Hematopoietic multipotent progenitor cell treated with erythropoietin and hydrocortisone succinate and interleukin-3 and kit ligand, for 15 days (in vitro differentiated cells): ENCODE measurements around the gene MAGEA9B.
"Not testable (repeated sequence)": the region's sequence is repeated elsewhere in the genome, so short reads cannot be mapped to it uniquely, and the experiment has no call there.

ENCODE experiments used
- DNase-seq: peaks from one replicate; pipeline ENCODE4 v3.0.0-alpha.2; 2015; ENCODE audit warnings: low spot score

The MAGEA9B gene, protein sequence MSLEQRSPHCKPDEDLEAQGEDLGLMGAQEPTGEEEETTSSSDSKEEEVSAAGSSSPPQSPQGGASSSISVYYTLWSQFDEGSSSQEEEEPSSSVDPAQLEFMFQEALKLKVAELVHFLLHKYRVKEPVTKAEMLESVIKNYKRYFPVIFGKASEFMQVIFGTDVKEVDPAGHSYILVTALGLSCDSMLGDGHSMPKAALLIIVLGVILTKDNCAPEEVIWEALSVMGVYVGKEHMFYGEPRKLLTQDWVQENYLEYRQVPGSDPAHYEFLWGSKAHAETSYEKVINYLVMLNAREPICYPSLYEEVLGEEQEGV

GRCh38 chrX:149587359-149587758 is at the start of gene MAGEA9B:
MAGEA9B (minus strand) TSS chrX:149587459; CDS start chrX:149583179, 4,280 bp downstream.
- not testable (repeated sequence) for DNase-seq

GRCh38 chrX:149633511-149633910 is 46.3 kb upstream of the MAGEA9B start:
- no peak for DNase-seq

DNA sequence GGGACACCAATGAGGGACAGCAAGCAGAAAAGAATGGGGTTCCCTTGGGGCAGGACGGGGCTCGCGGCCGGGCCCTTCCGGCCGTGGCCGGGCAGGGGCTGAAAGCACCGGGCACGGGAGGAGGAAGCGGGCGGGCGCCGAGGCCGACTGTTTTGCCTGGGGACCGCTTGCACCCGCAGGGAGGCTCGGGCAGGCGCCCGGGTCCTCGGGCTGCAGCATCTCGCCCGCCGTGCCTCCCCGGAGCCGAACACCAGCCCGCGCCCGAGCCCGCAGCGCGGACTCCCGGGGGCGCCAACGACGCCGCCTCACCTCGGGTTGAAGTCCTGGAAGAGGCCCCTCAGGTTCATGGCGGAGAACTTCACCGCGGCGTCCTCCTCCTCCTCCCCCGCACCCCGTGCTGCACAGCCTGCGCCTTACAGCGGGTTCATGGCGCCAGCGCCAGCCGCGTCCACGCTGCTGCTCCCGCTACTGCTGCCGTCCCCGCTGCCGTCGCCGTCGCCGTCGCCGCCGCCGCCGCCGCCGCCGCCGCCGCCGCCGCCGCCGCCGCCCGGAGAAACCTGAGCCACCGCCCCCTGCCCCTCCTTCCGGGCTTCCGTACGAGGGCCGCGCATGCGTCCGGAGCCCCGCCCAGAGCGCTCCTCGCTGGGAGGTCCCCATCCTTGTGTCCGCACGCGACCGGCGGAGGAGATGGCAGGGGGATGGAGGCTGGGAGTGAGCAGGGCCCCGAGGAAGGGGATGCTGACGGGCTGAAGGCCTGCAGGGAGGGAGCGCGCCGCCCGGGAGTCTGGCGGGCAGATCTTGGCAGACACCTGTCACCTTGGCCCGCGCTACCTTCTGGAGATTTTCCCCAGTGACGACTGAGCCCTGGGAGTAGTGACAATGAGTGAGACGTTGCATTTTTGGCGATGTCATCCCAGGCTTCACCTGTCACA is 44.2 kb upstream of the MAGEA9B start, which contains the start of gene TMEM185A:
TSS of gene TMEM185A (minus strand) at position 559 of the 932 bp plus-strand sequence. CDS start at position 347, 212 bp downstream.
- DNase-seq = peak; percentile 36

DNA sequence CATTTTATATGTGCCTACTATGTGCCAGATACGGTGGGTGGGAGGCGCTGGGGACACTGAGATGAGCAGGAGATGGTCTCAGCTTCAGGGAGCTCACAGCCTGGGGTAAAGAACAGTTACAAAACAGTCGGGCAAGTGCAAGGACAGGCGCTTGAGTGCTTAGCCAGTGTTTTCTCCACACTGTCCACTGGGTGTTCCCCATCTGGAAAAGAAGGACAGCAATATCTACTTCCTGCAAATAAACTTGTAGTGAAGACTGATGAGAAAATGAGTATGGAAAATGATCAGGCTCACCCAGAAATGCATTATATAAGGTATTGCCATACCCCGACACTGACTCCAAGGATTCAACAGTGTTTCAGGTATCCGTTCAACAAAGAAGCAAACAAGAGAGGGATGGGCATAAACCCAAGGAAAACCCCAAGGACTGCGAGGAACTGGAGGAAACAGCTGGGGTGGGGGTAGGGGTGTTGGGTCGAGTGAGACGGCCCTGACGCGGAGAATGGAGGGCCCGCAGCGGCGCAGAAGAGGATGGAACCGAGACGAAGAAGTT is 43.5 kb upstream of the MAGEA9B start:
- DNase-seq = no peak

DNA sequence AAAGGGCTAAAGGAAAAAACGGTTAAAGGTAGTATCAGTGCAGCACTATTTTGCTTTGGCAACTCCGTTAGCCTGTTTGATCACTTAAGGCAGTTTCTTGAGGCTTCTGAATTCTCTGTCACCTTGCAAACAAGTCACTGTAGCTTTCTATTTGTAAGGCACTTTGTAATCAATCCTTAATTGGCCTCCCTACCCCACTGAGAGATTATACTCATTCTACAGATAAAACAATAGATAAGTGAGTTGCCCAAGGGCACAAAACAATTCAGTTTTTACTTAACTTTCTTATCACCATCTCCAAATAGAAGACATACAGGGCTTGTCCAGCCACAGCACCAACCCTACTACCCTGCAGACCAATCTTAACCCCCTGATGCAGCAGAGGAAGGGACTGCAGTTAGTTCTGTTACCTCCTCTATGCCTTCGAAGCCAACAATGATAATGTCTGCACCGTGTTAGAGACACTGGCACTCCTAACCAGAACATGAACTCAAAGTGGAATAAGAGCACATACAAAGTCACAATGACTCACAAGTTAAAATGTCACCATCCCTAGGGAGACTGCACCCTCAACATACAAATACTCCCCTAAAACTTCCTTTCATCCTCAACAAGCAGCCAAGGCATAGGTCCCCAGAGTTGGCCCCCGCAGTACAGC is 42.6 kb upstream of the MAGEA9B start:
- DNase-seq = no peak

- DNase-seq = no peak
Measured at GRCh38 chrX:149628768-149629167, 41.5 kb upstream of the MAGEA9B start.

DNA sequence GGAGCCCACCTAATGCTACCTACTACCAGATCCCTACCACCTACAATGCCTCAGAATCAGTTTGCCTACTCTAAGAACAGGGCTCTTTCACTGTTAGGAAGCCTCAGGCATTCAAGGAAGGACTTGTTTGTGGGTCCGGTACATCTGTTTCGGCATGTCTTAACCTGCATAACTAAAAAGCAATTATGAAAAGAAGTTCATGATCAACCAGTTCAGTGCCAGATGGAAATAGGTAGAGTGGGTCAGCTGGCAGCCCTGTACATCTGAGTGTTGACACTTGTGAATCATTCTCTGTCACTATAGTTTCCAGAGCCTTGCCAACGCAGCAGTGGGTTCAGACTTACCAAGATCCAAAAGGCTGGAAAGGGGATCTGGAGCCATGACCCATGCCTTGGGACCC is 41.0 kb upstream of the MAGEA9B start:
- no peak for DNase-seq

GRCh38 chrX:149626829-149627228 is 39.6 kb upstream of the MAGEA9B start:
- not testable (repeated sequence) for DNase-seq

DNA sequence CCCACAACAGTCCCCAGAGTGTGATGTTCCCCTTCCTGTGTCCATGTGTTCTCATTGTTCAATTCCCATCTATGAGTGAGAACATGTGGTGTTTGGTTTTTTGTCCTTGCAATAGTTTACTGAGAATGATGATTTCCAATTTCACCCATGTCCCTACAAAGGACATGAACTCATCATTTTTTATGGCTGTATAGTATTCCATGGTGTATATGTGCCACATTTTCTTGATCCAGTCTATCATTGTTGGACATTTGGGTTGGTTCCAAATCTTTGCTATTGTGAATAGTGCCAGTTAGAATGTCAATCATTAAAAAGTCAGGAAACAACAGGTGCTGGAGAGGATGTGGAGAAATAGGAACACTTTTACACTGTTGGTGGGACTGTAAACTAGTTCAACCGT is 32.4 kb upstream of the MAGEA9B start:
- not testable (repeated sequence) for DNase-seq

DNA sequence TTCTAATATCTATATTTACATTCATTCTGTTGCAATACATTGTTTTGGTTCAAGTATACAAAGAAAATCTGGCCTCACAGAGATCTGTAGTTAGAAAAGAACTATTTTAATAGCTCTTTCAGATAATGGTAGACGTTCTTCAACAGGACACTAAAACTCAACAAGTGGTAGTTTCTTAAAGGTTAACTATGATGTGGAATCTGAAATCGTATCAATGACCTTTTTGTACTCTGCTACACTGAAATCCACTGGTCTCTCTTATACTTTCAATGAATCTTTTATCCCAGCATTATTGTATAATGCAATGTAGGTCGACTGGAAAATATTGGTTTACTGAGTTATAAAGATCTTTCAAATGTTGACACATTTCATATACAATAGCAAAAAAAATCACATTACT is 31.6 kb upstream of the MAGEA9B start:
- DNase-seq = no peak

DNA sequence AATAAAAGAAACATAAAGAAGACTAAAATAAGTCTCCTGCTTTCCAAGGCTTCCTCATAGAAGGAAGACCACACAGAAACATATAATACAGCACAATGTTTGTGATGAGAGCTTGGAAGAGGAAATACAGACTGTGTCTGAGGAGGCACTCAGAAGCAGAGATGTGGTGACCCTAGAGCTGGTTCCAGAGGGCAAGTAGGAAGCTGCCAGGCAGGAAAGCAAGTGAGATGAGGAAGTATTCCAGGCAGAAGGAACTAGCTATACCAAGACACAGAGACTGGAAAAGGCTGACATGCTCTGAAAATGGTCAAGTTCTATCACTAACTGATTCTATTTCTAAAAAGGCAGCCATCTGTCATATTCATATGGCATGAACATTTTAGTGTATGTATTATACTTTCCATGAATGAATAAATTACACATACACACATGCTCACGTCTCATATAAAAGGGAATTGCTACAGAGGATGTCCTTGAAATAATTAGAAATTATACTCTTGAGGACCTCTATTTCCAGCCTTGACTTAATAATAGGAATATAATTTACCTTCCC is 24.4 kb upstream of the MAGEA9B start:
- DNase-seq = no peak

- DNase-seq = no peak
Measured at GRCh38 chrX:149610511-149610910, 23.3 kb upstream of the MAGEA9B start.

GRCh38 chrX:149607699-149608098 is 20.4 kb upstream of the MAGEA9B start:
- DNase-seq = no peak

DNA sequence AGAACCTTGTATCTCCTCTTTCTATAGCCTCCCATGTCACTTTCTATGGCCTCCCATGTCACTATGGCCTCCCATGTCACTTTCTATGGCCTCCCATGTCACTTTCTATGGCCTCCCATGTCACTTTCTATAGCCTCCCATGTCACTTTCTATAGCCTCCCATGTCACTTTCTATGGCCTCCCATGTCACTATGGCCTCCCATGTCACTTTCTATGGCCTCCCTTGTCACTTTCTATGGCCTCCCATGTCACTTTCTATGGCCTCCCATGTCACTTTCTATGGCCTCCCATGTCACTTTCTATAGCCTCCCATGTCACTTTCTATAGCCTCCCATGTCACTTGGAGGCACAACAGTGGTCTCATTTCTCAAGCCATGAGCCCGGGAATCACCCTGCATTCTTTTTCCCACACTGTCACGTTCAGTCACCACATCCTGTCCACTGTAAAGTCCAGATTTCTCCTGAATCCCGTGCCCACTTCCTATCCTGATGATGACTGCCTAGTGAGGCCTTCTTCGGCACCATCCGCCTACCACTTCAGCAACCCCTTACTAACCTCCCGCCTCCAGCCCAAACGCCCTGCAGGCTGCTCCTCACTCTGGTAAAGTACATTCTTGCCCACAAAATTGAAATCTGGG is 18.1 kb upstream of the MAGEA9B start:
- not testable (repeated sequence) for DNase-seq

GRCh38 chrX:149598603-149599002 is 11.3 kb upstream of the MAGEA9B start:
- not testable (repeated sequence) for DNase-seq

DNA sequence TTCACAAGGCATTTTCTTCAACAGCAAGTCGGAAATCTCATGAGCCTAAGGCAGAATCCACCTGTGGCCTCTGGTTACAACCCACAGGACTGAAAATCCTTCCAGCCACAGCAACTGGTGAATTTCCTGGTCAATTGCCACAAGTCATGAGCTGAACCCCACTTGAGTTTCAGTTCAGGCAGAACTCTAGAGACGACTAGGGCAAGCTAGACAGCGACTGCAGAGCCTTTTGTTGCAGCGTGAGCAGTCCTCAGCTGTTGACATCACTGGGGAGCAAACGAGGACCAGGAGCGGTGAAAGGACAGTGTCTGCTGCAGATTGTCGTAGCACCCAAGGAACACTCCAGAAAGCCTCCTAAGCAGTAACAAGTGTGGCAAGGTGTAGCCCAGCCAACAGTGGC is 8.7 kb upstream of the MAGEA9B start:
- DNase-seq = not testable (repeated sequence)

- DNase-seq = not testable (repeated sequence)
Measured at GRCh38 chrX:149595214-149595613, 8.0 kb upstream of the MAGEA9B start, which contains the start of gene HSFX2. HSFX2 (minus strand) TSS chrX:149595314; CDS start chrX:149594700, 614 bp downstream.

- not testable (repeated sequence) for DNase-seq
Measured at GRCh38 chrX:149590993-149591392, 3.7 kb upstream of the MAGEA9B start.

GRCh38 chrX:149585631-149586030 is 1.6 kb downstream of the MAGEA9B start:
- DNase-seq = not testable (repeated sequence)

DNA sequence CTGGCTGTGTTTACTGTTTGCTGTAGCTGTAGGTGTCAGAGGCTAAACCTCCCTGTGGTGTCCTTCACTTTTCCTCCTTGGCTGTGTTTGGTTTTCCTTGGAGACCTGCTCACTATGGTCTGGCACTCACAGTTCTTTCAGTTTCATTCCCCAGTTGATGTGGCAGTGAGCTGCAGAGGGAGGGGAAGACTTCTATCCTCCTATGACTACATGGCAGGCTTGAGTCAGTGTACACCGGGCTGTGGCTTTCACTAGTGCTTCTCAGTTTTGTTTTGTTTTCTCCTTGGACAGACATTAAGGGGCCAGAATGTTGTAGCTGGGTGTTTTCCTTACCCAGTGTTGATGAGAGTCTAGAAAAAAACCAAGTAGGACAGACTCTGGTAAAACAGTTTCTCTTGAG is 13.8 kb downstream of the MAGEA9B start:
- not testable (repeated sequence) for DNase-seq

DNA sequence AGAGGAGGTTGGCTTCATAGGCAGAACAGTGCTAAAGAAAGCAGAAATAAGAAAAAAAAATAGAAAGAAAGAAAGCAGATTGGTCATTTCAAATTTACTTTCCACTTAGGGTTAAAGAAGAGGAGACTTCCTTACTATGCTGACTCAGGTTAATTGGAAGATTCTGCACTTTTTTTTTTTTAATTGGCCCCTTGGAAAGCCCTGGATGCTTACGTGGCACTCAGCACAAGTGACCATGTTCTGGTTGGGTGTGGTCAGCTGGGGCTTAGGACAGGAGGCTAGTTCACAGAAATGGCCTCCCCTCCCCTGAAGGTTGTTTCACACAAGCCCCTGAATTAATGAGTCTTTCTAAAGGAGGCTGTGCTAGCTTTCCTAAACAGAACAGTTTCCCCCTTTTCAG is 14.5 kb downstream of the MAGEA9B start:
- DNase-seq = no peak
